Placental epithelial cell (primary cell): ENCODE results near the gene TEX261. TPM values are rescaled to one million over a fixed set of nuclear protein-coding genes. Genes with fewer than 3 reads are reported as not detected.

Experiments used
- small RNA-seq: library from RNA; depleted of rRNA; stranded (forward); fragments of <200 nt; gene quantifications from one replicate; pipeline ENCODE3, GENCODE V24; 2012
- total RNA-seq: library from RNA; depleted of rRNA; stranded (reverse); fragments of >200 nt; gene quantifications from 2 replicates; pipeline ENCODE4 v1.2.3, GENCODE V29; 2012

Gene TEX261
- total RNA-seq, result 14.9 and 29.6 TPM in 2 replicates

GRCh38 chr2:70994699-70995425 lies at the start of gene TEX261:
Gene TEX261 (minus strand): TSS chr2:70994873. CDS start chr2:70994757, 116 bp downstream.

DNA sequence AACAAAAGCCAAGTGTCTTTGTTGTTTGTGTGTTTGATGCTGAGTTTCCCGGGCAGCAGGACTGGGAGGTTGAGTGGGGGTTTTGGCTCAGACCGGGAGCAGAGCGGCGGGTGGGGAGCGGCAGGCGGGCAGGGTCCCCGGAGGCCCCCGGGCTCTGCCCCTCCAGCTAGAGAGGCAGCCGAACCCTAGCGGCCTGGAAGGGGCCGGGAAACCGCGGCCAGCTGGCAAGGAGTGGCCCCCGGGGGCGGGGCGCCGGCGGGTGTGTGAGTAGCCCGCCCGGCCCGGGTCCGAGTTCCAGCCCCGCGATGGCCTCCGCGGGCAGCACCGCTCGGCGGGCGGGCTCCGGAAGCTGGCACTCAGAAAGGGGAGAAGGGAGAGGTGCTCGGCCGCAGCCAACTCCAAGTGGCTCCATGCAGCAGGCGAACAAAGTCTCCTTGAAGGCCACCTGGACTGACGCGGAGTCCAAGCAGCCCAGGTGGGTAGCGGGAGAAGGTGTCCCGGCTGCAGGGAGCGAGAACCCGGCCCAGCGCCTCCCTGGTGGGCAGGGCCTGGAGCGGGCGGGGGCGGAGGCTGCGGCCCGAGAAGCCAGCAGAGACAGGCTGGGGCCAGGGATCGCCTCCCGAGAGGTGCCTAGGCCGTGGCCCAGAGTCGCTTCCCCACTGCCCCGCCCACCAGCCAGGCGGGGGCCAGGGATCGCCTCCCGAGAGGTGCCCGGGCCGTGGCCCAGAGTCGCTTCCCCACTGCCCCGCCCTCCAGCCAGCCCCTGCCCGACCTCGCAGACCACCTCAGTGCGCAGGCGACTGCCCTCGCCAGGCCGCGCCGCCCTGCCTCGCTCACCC lies 16.1 kb downstream of the TEX261 start, which contains the start of gene ANKRD53:
Gene ANKRD53, plus strand, starts transcription at position 290 of the 839 bp plus-strand sequence. Its CDS starts 16 bp downstream, at position 306.

Small RNA genes within 50 kb of the gene (small RNA-seq; reads per million reads assigned to genes)
- gene RN7SL160P, result not detected

Other genes with a start within 250 kb of the TEX261 start
- gene ADD2, start 226.7 kb downstream of the TEX261 start, total RNA-seq, result not detected in 2 replicates
- gene FIGLA, start 204.2 kb downstream of the TEX261 start, total RNA-seq, result not detected in 2 replicates
- not detected in 2 replicates for gene CLEC4F, start 174.3 kb downstream of the TEX261 start, total RNA-seq
- not detected in 2 replicates for gene CD207, start 159.1 kb downstream of the TEX261 start, total RNA-seq
- gene VAX2, start 94.3 kb downstream of the TEX261 start, total RNA-seq, result 0.39 and 0.76 TPM in 2 replicates
- gene ATP6V1B1, start 59.0 kb downstream of the TEX261 start, total RNA-seq, result not detected in 2 replicates
- gene ANKRD53, start 16.2 kb downstream of the TEX261 start, total RNA-seq, result 0.65 and 1.6 TPM in 2 replicates
- gene NAGK, start 73.8 kb upstream of the TEX261 start, total RNA-seq, result 71.1 and 76.9 TPM in 2 replicates
- 13.6 and 29.8 TPM in 2 replicates for gene MCEE, start 135.4 kb upstream of the TEX261 start, total RNA-seq
- gene MPHOSPH10, start 135.8 kb upstream of the TEX261 start, total RNA-seq, result 14.9 and 21.6 TPM in 2 replicates
- 0.98 and 2.4 TPM in 2 replicates for gene PAIP2B, start 232.2 kb upstream of the TEX261 start, total RNA-seq